ENCODE results near the gene PTPA.

- TF ChIP-seq EZH2 (IDR thresholded peaks at IDR 0.05; ENCODE audit: insufficient read depth, poor library complexity, severe bottlenecking), result no peak
- TF ChIP-seq EZH2phosphoT487 (IDR thresholded peaks at IDR 0.05; ENCODE audit: insufficient read depth, low read depth), result no peak
These were observed 12.9 kb upstream of the PTPA start for GRCh38 chr9:129098328-129098727.

Measured in GM23248 (cell line).